ENCODE measurements around the gene ST7.

DNA sequence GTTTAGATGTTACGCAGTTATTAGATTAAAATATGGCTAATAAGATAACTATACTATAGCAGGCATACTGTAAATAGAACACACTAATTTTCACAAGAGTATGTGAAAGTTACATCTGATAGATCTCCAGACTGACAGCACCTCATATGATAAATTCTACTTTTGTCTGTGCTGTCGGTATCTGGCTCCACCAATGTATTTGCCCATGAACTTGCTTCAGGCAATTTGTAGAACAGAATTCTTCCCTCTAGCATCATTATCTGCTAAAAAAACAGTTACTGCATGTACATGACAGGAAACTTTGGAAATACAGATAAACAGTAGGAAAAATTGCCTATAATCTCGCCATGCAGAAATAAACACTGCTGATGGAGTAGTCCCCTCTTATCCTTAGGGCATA is 231.8 kb downstream of the ST7 start:
- TF ChIP-seq, protein P1, sequence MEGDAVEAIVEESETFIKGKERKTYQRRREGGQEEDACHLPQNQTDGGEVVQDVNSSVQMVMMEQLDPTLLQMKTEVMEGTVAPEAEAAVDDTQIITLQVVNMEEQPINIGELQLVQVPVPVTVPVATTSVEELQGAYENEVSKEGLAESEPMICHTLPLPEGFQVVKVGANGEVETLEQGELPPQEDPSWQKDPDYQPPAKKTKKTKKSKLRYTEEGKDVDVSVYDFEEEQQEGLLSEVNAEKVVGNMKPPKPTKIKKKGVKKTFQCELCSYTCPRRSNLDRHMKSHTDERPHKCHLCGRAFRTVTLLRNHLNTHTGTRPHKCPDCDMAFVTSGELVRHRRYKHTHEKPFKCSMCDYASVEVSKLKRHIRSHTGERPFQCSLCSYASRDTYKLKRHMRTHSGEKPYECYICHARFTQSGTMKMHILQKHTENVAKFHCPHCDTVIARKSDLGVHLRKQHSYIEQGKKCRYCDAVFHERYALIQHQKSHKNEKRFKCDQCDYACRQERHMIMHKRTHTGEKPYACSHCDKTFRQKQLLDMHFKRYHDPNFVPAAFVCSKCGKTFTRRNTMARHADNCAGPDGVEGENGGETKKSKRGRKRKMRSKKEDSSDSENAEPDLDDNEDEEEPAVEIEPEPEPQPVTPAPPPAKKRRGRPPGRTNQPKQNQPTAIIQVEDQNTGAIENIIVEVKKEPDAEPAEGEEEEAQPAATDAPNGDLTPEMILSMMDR (IDR thresholded peaks at IDR 0.05): no peak
- TF ChIP-seq EP300 (IDR thresholded peaks at IDR 0.05; ENCODE audit: low read depth): no peak

All from transverse colon (tissue), 3 donors.